Measurements from ENCODE around the gene PSMC3IP.
"Not testable (repeated sequence)": the region's sequence is repeated elsewhere in the genome, so short reads cannot be mapped to it uniquely, and the experiment has no call there.

The PSMC3IP gene

DNA sequence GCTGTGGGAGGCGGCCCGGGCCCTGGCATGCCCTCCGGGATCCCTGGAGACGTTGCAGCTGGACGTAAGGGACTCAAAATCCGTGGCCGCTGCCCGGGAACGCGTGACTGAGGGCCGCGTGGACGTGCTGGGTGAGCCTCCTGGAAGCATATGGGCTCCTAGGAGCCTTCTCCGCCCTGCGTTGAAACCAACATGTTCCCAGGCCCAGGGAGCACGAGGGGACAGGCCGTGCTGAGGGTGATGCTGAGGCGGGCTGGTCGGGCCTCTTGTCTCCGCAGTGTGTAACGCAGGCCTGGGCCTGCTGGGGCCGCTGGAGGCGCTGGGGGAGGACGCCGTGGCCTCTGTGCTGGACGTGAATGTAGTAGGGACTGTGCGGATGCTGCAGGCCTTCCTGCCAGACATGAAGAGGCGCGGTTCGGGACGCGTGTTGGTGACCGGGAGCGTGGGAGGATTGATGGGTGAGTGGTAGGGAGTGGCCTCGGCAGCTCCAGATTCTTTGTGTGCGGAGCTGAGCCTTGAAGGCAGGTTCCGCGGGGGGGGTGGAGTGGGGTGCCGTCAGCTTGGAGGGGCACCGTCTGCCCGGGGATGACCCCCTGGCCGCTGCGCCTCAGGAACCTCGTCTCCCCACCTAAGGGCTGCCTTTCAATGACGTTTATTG lies 24.2 kb downstream of the PSMC3IP start:
- TF ChIP-seq, protein P1, sequence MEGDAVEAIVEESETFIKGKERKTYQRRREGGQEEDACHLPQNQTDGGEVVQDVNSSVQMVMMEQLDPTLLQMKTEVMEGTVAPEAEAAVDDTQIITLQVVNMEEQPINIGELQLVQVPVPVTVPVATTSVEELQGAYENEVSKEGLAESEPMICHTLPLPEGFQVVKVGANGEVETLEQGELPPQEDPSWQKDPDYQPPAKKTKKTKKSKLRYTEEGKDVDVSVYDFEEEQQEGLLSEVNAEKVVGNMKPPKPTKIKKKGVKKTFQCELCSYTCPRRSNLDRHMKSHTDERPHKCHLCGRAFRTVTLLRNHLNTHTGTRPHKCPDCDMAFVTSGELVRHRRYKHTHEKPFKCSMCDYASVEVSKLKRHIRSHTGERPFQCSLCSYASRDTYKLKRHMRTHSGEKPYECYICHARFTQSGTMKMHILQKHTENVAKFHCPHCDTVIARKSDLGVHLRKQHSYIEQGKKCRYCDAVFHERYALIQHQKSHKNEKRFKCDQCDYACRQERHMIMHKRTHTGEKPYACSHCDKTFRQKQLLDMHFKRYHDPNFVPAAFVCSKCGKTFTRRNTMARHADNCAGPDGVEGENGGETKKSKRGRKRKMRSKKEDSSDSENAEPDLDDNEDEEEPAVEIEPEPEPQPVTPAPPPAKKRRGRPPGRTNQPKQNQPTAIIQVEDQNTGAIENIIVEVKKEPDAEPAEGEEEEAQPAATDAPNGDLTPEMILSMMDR (IDR thresholded peaks at IDR 0.05; ENCODE audit: low read depth, low read length, missing control alignments) = no peak
- peak overlapping the region; percentile 87 for H3K4me3 ChIP-seq (ENCODE audit: low read depth, low read length)
- no peak for DNase-seq (ENCODE audit: low read depth)

DNA sequence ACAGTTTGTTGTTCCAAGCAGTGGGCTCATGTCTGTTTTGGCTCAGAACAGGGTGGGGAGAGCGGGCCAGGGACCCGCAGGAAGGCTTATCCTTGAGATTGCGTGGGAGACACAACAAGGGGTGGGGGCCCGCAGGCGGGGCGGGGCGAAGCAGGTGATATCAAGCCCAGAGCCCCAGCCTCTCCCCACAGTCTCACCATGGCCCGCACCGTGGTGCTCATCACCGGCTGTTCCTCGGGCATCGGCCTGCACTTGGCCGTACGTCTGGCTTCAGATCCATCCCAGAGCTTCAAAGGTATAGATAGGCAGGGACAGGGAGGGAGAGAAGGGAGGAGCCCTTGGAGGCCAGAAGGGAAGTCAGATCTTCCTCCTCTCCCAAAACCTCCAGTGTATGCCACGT lies 24.8 kb downstream of the PSMC3IP start, which contains the start of gene HSD17B1:
Gene HSD17B1, plus strand, starts transcription at position 188 of the 400 bp plus-strand sequence. Its CDS starts 11 bp downstream, at position 199.
- not testable (repeated sequence) for DNase-seq (ENCODE audit: low read depth)
- peak within 1 kb of the TSS; percentile 87 for H3K4me3 ChIP-seq (ENCODE audit: low read depth, low read length)

DNA sequence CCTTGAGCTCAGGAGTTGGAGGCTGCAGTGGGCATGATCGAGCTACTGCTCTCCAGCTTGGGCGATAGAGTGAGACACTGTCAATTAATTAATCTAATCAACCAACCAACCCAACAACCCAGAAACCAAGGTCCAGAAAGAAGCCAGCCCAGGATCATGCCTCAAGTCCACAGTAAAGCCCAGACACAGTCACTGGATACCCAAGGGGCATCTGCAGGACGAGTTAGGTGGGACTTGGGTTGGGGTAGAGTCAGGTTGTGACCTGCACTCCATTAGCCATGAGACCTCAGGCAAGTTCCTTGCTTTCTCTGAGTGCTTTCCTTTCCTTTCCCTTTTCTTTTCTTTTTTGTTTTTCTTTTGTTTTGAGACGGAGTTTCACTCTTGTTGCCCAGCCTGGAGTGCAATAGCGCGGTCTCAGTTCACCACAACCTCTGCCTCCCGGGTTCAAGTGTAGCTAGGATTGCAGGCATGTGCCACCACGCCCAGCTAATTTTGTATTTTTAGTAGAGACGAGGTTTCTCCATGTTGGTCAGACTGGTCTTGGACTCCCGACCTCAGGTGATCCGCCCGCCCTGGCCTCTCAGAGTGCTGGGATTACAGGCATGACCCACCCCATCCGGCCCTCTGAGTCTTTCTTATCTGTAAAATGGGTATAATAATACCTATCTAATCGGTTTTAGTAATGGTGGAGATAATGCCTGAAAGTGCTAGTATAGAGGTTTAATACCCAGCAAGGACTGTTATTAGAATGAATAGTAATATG lies 28.4 kb downstream of the PSMC3IP start:
- H3K4me3 ChIP-seq (ENCODE audit: low read depth, low read length) = peak overlapping the region; percentile 59; the same call in 1 of the 2 replicates
- TF ChIP-seq, protein P1 (IDR thresholded peaks at IDR 0.05; ENCODE audit: low read depth, low read length, missing control alignments) = no peak
- DNase-seq (ENCODE audit: low read depth) = no peak

DNA sequence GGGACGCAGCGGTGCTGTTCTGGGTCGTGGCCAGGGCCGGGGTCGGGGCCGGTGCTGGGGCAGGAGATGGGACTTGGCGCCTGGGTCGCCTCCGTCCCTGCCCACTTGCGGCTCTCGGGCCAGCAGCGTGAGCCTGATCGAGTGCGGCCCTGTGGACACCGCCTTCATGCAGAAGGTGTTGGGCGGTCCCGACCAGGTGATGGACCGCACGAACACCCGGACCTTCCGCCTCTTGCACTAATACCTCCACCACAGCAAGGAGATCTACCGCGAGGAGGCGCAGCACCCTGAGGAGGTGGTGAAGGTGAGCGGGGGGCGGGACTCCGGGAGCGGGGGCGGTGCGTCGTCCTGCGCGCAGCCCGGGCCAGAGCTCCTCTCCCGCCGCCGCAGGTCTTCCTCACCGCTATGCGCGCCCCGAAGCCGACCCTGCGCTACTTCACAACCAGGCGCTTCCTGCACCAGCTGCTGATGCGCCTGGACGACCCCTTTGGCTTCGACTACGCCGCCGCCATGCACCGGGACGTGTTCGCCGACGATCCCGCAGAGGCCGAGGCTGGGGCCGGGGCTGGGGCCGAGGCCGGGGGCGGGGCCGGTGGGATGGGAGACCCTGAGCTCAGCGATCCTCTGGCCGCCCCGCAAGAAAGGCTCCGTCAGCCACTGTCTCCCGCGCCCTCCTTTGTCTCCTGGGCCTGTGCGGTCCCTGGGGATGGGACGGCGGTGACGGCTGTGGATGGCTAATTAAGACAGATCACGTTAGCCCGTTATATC lies 29.3 kb downstream of the PSMC3IP start:
- peak overlapping the region; percentile 59 for H3K4me3 ChIP-seq (ENCODE audit: low read depth, low read length)
- DNase-seq (ENCODE audit: low read depth) = peak; percentile 71
- TF ChIP-seq, protein P1 (IDR thresholded peaks at IDR 0.05; ENCODE audit: low read depth, low read length, missing control alignments) = peak; percentile 75

DNA sequence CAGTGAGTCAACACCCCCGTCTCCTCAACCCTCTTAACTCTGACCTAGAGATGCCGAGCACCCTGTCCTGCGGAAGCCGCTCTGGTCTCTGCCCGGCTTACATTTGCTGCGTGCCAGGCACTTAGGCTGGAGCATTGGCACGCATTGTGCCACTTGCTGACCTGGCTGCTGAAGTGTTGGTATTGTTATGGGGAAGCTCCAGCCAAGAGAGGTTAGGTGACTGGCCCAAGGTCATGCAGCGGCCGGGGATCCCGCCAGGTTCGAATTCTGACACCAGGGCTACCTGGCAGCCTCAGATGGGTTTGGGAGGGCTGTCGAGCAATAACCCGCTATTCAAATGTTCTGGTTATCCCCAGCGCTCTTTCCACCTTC lies 29.8 kb downstream of the PSMC3IP start:
- peak overlapping the region; percentile 59 for H3K4me3 ChIP-seq (ENCODE audit: low read depth, low read length)
- TF ChIP-seq, protein P1 (IDR thresholded peaks at IDR 0.05; ENCODE audit: low read depth, low read length, missing control alignments) = no peak
- no peak for DNase-seq (ENCODE audit: low read depth)

DNA sequence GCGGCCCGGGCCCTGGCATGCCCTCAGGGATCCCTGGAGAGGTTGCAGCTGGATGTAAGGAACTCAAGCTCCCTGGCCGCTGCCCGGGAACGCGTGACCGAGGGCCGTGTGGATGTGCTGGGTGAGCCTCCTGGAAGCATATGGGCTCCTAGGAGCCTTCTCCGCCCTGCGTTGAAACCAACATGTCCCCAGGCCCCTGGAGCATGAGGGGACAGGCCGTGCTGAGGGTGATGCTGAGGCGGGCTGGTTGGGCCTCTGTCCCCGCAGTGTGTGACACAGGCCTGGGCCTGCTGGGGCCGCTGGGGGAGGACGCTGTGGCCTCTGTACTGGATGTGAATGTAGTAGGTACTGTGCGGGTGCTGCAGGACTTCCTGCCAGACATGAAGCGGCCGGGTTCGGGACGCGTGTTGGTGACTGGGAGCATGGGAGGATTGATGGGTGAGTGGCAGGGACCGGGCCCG lies 30.5 kb downstream of the PSMC3IP start:
- DNase-seq (ENCODE audit: low read depth) = no peak
- H3K4me3 ChIP-seq (ENCODE audit: low read depth, low read length) = no peak overlapping the region
- TF ChIP-seq, protein P1 (IDR thresholded peaks at IDR 0.05; ENCODE audit: low read depth, low read length, missing control alignments) = no peak

DNA sequence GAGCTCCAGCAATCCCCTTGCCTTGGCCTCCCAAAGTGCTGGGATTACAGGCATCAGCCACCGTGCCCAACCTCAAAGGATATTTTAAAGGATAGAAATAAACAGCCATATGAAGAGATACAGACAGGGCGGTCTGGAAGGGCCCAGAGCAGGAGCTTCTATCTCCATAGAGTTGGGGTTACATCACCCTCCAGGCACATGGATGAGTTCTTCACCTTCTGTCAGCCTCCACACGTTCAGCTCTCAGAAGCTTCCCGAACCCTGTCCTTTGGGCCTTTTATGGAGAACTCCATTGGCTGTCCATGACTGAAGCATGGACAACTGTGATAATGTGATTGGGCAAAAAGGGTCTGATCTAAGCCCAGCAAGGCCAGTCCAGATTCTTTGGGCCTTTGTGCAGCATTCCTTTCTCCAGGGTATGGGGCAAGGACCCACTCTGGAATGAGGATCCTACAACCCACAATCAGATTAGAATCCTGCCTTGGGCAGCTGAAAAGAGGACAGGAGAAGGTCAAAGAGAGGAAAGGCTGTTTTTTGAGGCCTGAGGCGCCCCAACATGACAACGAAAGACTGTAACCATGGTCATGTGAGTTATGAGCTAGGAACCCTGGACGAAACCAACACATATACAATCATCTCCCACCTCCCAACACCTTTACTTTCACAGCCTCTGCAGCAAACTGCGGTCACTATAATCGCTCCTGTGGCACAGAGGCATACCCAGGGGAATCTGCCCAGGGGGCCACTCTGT lies 31.6 kb downstream of the PSMC3IP start:
- DNase-seq (ENCODE audit: low read depth); H3K4me3 ChIP-seq (ENCODE audit: low read depth, low read length): not testable (repeated sequence)

Data from GM12864 (cell line).